OCI-LY3 (cell line): Measurements from ENCODE around the gene PELI2.

Experiments used
- CTCF ChIP-seq: fragments of 200-600, 300-600 bp; sonication (generic); IDR thresholded peaks from 2 replicates; pipeline ENCODE4 v1.5.1; 2014; ENCODE audit warnings: antibody characterized with exemption, low read length, low read depth
- EZH2phosphoT487 ChIP-seq: fragments of 200-600 bp; shearing (Covaris generic); IDR thresholded peaks from 2 replicates; pipeline ENCODE4 v1.6.1; 2018; ENCODE audit warnings: antibody characterized with exemption, mixed run types, low read depth

DNA sequence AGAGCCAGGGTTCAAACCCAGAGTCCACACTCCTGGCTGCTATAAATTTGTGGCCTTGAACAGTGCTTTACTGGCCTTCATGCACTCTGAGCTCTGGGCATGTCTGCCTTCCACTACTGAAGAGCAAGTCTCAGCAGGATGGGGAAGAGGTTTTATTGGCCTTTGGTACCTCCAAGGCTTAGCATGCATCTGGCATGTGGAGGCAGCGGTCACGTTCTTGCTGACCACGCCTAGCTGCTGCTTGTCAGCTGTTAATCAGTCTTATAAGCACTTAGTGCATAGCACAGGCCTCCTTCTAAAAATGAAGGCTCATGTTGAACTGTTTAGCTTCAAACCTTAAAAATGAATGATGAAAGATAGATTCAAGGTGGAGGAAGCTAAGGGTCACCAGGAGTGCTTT lies 177.5 kb downstream of the PELI2 start:
- TF ChIP-seq CTCF (no peak), EZH2phosphoT487 (no peak)
